Fibroblast of lung (primary cell): ENCODE results near the gene SLC25A25.

Experiments
- CTCF ChIP-seq, 2 donors: IDR thresholded peaks in 1 of 2; conservative IDR thresholded peaks in 1 of 2; 1 replicate in 1 of 2; 2 replicates in 1 of 2; pipeline ENCODE4 v1.5.1; 2011 to 2012; ENCODE audit warnings: low read length in 2 of 2, control low read depth in 1 of 2, inconsistent platforms in 1 of 2, low read depth in 1 of 2, mild to moderate bottlenecking in 1 of 2
- EZH2 ChIP-seq: IDR thresholded peaks from 2 replicates; pipeline ENCODE4 v1.5.1; 2012; ENCODE audit warnings: low read length, control low read depth, mild to moderate bottlenecking; ENCODE audit errors: missing control alignments

- no peak for TF ChIP-seq EZH2
- peak in 1 of 2 donors; percentile 17 for TF ChIP-seq CTCF (conservative IDR thresholded peaks at IDR 0.05 in 1 of 2, IDR thresholded peaks at IDR 0.05 in 1 of 2; ENCODE audit: low read depth in 1 of 2, low read length in 2 of 2)
Measured at GRCh38 chr9:128020692-128021091, 47.3 kb upstream of the SLC25A25 start.
